Neural cell (in vitro differentiated cells): ENCODE results near the gene TK1.

ENCODE experiments used
- CTCF ChIP-seq: fragments of 450-650 bp; IDR thresholded peaks from 2 replicates; pipeline ENCODE4 v1.5.1; 2014; ENCODE audit warnings: antibody characterized with exemption, mild to moderate bottlenecking, moderate library complexity; ENCODE audit not compliant: poor library complexity, severe bottlenecking
- EP300 ChIP-seq: fragments of 450-650 bp; conservative IDR thresholded peaks from 2 replicates; pipeline ENCODE4 v1.6.1; 2014; ENCODE audit warnings: antibody characterized with exemption, mild to moderate bottlenecking, moderate library complexity; ENCODE audit not compliant: poor library complexity, severe bottlenecking
- EZH2 ChIP-seq: fragments of 200-600, 300-800 bp; shearing (Covaris generic), sonication (generic); IDR thresholded peaks from 2 replicates; pipeline ENCODE4 v1.6.1; 2014; ENCODE audit warnings: antibody characterized with exemption, low read length, borderline replicate concordance, mild to moderate bottlenecking; ENCODE audit not compliant: insufficient read depth, poor library complexity, severe bottlenecking
- MXI1 ChIP-seq: fragments of 450-650 bp; conservative IDR thresholded peaks from 2 replicates; pipeline ENCODE4 v1.6.1; 2014; ENCODE audit warnings: antibody characterized with exemption, mild to moderate bottlenecking; ENCODE audit not compliant: poor library complexity, severe bottlenecking
- POLR2AphosphoS5 ChIP-seq: IDR thresholded peaks from 2 replicates; pipeline ENCODE4 v1.6.1; 2012
- REST ChIP-seq: IDR thresholded peaks from 2 replicates; pipeline ENCODE4 v1.6.1; 2012; ENCODE audit warnings: borderline replicate concordance
- SMC3 ChIP-seq: fragments of 450-650 bp; conservative IDR thresholded peaks from 2 replicates; pipeline ENCODE4 v1.6.1; 2014; ENCODE audit warnings: antibody characterized with exemption, mild to moderate bottlenecking, moderate library complexity; ENCODE audit not compliant: poor library complexity
- TAF1 ChIP-seq: IDR thresholded peaks from 2 replicates; pipeline ENCODE4 v1.6.1; 2012; ENCODE audit warnings: low read depth

- TF ChIP-seq CTCF (no peak), REST (no peak), SMC3 (no peak), EZH2 (no peak), EP300 (no peak), TAF1 (no peak), POLR2AphosphoS5 (no peak), MXI1 (no peak)
These were observed 2.9 kb downstream of the TK1 start for GRCh38 chr17:78183916-78184315.
